Measurements from ENCODE around the gene PRIMA1. TPM values are rescaled to one million over a fixed set of nuclear protein-coding genes. Genes with fewer than 3 reads are reported as not detected.

PRIMA1 gene
- total and polyA plus RNA-seq, 2 donors (not counting 1 experiment from before 2014, with no cell fraction given), result not detected

DNA sequence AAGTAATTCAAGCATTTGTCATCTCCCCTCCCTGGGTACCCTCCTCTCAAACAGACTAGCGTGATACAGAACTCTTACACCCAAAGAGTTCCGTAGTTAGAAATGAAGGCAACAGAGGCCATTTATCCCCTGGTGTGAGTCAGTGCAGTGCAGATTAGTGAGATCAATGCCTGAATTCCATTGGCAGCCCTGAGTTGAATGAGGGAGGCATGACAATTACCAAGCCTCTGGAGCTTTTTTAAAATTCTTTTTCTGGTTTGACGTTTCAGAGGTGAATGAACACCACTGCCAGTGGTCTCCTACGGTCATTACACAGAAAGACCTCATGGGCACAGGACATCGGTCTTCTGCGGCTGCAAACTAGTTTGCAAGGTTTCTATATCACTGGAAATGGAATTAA lies 94.4 kb downstream of the PRIMA1 start:
- peaks cover 13% of the 10 kb centered on the region for H3K27me3 Mint-ChIP-seq
- TF ChIP-seq EZH2 (IDR thresholded peaks at IDR 0.05; ENCODE audit: borderline replicate concordance, insufficient read depth, low read depth, low read length, poor library complexity, severe bottlenecking), result no peak
- TF ChIP-seq, protein P1, sequence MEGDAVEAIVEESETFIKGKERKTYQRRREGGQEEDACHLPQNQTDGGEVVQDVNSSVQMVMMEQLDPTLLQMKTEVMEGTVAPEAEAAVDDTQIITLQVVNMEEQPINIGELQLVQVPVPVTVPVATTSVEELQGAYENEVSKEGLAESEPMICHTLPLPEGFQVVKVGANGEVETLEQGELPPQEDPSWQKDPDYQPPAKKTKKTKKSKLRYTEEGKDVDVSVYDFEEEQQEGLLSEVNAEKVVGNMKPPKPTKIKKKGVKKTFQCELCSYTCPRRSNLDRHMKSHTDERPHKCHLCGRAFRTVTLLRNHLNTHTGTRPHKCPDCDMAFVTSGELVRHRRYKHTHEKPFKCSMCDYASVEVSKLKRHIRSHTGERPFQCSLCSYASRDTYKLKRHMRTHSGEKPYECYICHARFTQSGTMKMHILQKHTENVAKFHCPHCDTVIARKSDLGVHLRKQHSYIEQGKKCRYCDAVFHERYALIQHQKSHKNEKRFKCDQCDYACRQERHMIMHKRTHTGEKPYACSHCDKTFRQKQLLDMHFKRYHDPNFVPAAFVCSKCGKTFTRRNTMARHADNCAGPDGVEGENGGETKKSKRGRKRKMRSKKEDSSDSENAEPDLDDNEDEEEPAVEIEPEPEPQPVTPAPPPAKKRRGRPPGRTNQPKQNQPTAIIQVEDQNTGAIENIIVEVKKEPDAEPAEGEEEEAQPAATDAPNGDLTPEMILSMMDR (IDR thresholded peaks at IDR 0.05), result no peak
- WGBS (ENCODE audit: insufficient coverage), result 68% methylated on average over 4 of the region's 6 CpGs

DNA sequence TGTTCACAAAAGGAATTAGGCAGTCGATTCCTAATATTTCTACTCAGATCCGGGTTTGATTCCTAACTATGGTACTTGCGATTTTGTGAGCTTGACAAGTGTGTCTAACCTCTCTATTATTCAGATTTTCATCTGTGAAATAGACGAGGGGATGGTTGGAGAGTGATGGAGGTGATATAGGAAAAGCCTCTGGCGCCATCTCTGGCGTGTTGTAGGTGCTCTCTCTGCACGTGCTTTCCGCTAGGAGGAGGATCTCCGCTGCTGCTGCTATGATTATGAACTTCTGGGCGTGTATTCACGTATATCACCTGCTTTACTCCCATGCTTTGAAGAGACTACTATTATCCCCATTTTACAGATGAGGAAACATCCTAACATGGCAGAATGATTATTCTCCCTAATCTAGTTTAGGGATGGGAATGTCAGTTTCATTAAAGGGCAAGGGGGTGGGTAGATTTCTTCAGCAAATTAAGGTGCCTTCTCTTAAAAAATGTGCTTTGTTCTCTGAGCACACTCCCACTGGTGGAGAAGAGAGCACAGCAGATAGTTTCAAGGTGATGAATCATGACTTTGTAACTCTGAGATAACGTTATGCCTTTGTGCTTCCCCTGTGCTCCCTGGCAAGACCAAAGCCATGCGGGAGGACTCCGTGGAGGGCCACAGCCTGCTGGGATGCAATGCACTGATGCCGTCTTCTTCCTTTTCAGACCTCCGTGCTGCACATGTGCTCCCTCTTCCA lies 97.1 kb downstream of the PRIMA1 start:
- intact Hi-C loops (cut with micrococcal nuclease), result no loop called here
- ChIA-PET POLR2A (no interaction called here), CTCF (no interaction called here)
- Histone ChIP-seq H3K4me3 (ENCODE audit: control extremely low read depth in 1 of 5, extremely low read depth in 1 of 5, insufficient read depth in 1 of 5, low read depth in 2 of 5, low read length in 4 of 5) (no peak overlapping the region), H3K4me2 (replicated peaks; ENCODE audit: low read depth, low read length, poor library complexity, severe bottlenecking) (no peak overlapping the region), H3K4me1 (ENCODE audit: control insufficient read depth in 2 of 2, insufficient read depth in 2 of 2, low read length in 2 of 2) (no peaks in the 10 kb centered on the region), H3K36me3 (replicated peaks in 1 of 2; ENCODE audit: control extremely low read depth in 1 of 2, control insufficient read depth in 1 of 2, extremely low read depth in 1 of 2, insufficient read depth in 2 of 2, low read length in 1 of 2) (no peaks in the 10 kb centered on the region), H3K79me2 (ENCODE audit: control insufficient read depth, insufficient read depth, low read length) (no peaks in the 10 kb centered on the region), H3K9ac (ENCODE audit: low read length) (no peak overlapping the region), H4K20me1 (ENCODE audit: control insufficient read depth, insufficient read depth, low read length, poor library complexity, severe bottlenecking) (no peaks in the 10 kb centered on the region), H2AFZ (ENCODE audit: insufficient read depth, low read depth, low read length, poor library complexity, severe bottlenecking) (no peak overlapping the region), H3K9me3 (ENCODE audit: control extremely low read depth in 1 of 3, control insufficient read depth in 2 of 3, insufficient read depth in 1 of 3, low read length in 2 of 3) (no peaks in the 10 kb centered on the region), H3K27ac (ENCODE audit: low read length in 2 of 2) (no peak overlapping the region), H3K27me3 (replicated peaks in 1 of 4; ENCODE audit: control extremely low read depth in 1 of 4, control insufficient read depth in 3 of 4, insufficient read depth in 4 of 4, low read length in 3 of 4) (peaks cover 0 to 7% (median 0%) of the 10 kb centered on the region in 4 experiments)
- H3K27ac Mint-ChIP-seq, result no peak overlapping the region
- H3K27me3 Mint-ChIP-seq, result peaks cover 25% of the 10 kb centered on the region
- no peak for TF ChIP-seq EZH2 (IDR thresholded peaks at IDR 0.05; ENCODE audit: borderline replicate concordance, insufficient read depth, low read depth, low read length, poor library complexity, severe bottlenecking)
- TF ChIP-seq, protein P1 (IDR thresholded peaks at IDR 0.05), result no peak
- no peak for ATAC-seq (ENCODE audit: low read depth)
- no peak overlapping the region for H3K4me3 Mint-ChIP-seq
- H3K9me3 Mint-ChIP-seq (ENCODE audit: insufficient read depth), result peaks cover 2% of the 10 kb centered on the region
- 80% methylated on average over 8 of the region's 16 CpGs for WGBS (ENCODE audit: insufficient coverage)
- no peak for DNase-seq
- no peaks in the 10 kb centered on the region for H3K4me1 Mint-ChIP-seq

More for the DNA sequence above, 94.4 kb downstream of the PRIMA1 start:
- CTCF ChIA-PET, result no interaction called here
- H3K4me1 ChIP-seq (ENCODE audit: control insufficient read depth in 2 of 2, insufficient read depth in 2 of 2, low read length in 2 of 2), result no peaks in the 10 kb centered on the region
- ATAC-seq (ENCODE audit: low read depth) (no peak), DNase-seq (no peak)
- intact Hi-C loops (cut with micrococcal nuclease), result no loop called here
- no peaks in the 10 kb centered on the region for H3K36me3 ChIP-seq (replicated peaks in 1 of 2; ENCODE audit: control extremely low read depth in 1 of 2, control insufficient read depth in 1 of 2, extremely low read depth in 1 of 2, insufficient read depth in 2 of 2, low read length in 1 of 2)
- Mint-ChIP-seq H3K4me1 (no peaks in the 10 kb centered on the region), H3K27ac (no peak overlapping the region), H3K9me3 (ENCODE audit: insufficient read depth) (peaks cover 2% of the 10 kb centered on the region), H3K4me3 (no peak overlapping the region)
- H3K27ac ChIP-seq (ENCODE audit: low read length in 2 of 2), result no peak overlapping the region
- peaks cover 0 to 7% (median 0%) of the 10 kb centered on the region in 3 donors for H3K9me3 ChIP-seq (ENCODE audit: control extremely low read depth in 1 of 3, control insufficient read depth in 2 of 3, insufficient read depth in 1 of 3, low read length in 2 of 3)
- no peak overlapping the region for H3K4me3 ChIP-seq (ENCODE audit: control extremely low read depth in 1 of 5, extremely low read depth in 1 of 5, insufficient read depth in 1 of 5, low read depth in 2 of 5, low read length in 4 of 5)
- H2AFZ ChIP-seq (ENCODE audit: insufficient read depth, low read depth, low read length, poor library complexity, severe bottlenecking), result no peak overlapping the region
- H3K79me2 ChIP-seq (ENCODE audit: control insufficient read depth, insufficient read depth, low read length), result no peaks in the 10 kb centered on the region
- no peak overlapping the region for H3K9ac ChIP-seq (ENCODE audit: low read length)
- POLR2A ChIA-PET, result no interaction called here
- peaks cover 0 to 3% (median 0%) of the 10 kb centered on the region in 4 experiments for H3K27me3 ChIP-seq (replicated peaks in 1 of 4; ENCODE audit: control extremely low read depth in 1 of 4, control insufficient read depth in 3 of 4, insufficient read depth in 4 of 4, low read length in 3 of 4)
- H4K20me1 ChIP-seq (ENCODE audit: control insufficient read depth, insufficient read depth, low read length, poor library complexity, severe bottlenecking), result no peaks in the 10 kb centered on the region
- no peak overlapping the region for H3K4me2 ChIP-seq (replicated peaks; ENCODE audit: low read depth, low read length, poor library complexity, severe bottlenecking)
